Activated T-helper 17 cell treated with anti-CD3 and anti-CD28 coated beads, Interleukin-2, amount 50 U/mL, for 72 hours (primary cell): ENCODE measurements around the gene RAB3A. TPM values are rescaled to one million over a fixed set of nuclear protein-coding genes. Genes with fewer than 3 reads are reported as not detected.
A peak's percentile ranks its signal among the peaks of the same experiment; 100 is the strongest.
"Not testable (repeated sequence)": the region's sequence is repeated elsewhere in the genome, so short reads cannot be mapped to it uniquely, and the experiment has no call there.

Experiments
- ATAC-seq: fragments of 150-1000 bp; cut with Tn5 transposase; replicated peaks from 2 replicates; pipeline ENCODE4 v1.10.0; 2021; ENCODE audit warnings: mild to moderate bottlenecking, moderate library complexity
- H3K27ac Mint-ChIP-seq: one replicate; pipeline ENCODE4 v1.8.0; 2022; ENCODE audit warnings: mixed read lengths
- H3K27me3 Mint-ChIP-seq: one replicate; pipeline ENCODE4 v1.8.0; 2022; ENCODE audit warnings: mixed read lengths
- H3K36me3 Mint-ChIP-seq: one replicate; pipeline ENCODE4 v1.8.0; 2022; ENCODE audit warnings: low read depth, mild to moderate bottlenecking, mixed read lengths
- H3K4me1 Mint-ChIP-seq: one replicate; pipeline ENCODE4 v1.8.0; 2022; ENCODE audit warnings: mixed read lengths
- H3K4me3 Mint-ChIP-seq: one replicate; pipeline ENCODE4 v1.8.0; 2022; ENCODE audit warnings: mild to moderate bottlenecking, mixed read lengths
- H3K9me3 Mint-ChIP-seq: one replicate; pipeline ENCODE4 v1.8.0; 2022; ENCODE audit warnings: mixed read lengths
- total RNA-seq, 2 donors: library from RNA; stranded (reverse); gene quantifications; one replicate each; pipeline ENCODE4 v1.2.3, GENCODE V29; 2022

Gene RAB3A
- total RNA-seq, 2 donors from 2014 or later, result 7.2 to 9.5 TPM

GRCh38 chr19:18214779-18215433, 11.1 kb upstream of the RAB3A start:
- Mint-ChIP-seq H3K27ac (no peak overlapping the region), H3K4me1 (peaks cover 5% of the 10 kb centered on the region), H3K36me3 (no peaks in the 10 kb centered on the region), H3K9me3 (no peaks in the 10 kb centered on the region), H3K27me3 (peaks cover 4% of the 10 kb centered on the region), H3K4me3 (no peak overlapping the region)
- peak; percentile 66 for ATAC-seq

DNA sequence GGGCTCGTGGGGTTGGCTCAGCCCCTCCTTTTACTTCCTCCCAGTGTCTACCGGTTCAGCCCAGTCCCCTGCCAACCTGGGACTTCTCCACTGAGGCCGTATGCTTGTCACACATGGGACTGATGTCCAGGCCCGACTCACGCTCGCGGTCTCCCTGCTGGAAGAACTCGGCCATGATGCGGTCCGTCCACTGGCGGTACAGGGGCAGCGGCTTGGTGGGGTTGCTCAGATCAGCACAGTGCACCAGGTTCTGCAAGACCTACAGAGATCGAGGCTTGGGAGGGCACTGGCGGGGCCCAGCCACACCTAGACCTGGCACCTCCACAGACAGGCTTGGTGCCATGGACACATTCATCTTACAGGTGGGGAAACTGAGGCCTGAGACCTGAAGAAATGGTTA, 7.8 kb upstream of the RAB3A start:
- peaks cover 8% of the 10 kb centered on the region for H3K27me3 Mint-ChIP-seq
- H3K36me3 Mint-ChIP-seq, result no peaks in the 10 kb centered on the region
- no peak overlapping the region for H3K4me3 Mint-ChIP-seq
- peaks cover 5% of the 10 kb centered on the region for H3K4me1 Mint-ChIP-seq
- no peaks in the 10 kb centered on the region for H3K9me3 Mint-ChIP-seq
- H3K27ac Mint-ChIP-seq, result no peak overlapping the region
- no peak for ATAC-seq

DNA sequence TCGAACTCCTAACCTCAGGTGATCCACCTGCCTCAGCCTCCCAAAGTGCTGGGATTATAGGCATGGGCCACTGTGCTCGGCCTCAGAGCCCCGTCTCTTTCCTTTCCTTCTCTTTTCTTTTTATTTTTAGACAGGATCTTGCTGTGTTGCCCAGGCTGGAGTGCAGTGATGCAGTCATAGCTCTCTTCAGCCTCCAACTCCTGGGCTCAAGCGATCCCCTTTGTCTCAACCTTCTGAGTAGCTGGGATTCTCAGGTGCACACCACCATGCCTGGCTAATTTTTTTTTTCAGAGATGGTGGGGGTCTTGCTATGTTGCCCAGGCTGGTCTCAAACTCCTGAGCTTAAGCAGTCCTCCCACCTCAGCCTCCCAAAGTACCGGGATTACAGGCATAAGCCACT, 6.1 kb upstream of the RAB3A start:
- not testable (repeated sequence) for H3K4me3 Mint-ChIP-seq, H3K4me1 Mint-ChIP-seq, ATAC-seq, H3K27ac Mint-ChIP-seq, H3K27me3 Mint-ChIP-seq, H3K36me3 Mint-ChIP-seq, H3K9me3 Mint-ChIP-seq

DNA sequence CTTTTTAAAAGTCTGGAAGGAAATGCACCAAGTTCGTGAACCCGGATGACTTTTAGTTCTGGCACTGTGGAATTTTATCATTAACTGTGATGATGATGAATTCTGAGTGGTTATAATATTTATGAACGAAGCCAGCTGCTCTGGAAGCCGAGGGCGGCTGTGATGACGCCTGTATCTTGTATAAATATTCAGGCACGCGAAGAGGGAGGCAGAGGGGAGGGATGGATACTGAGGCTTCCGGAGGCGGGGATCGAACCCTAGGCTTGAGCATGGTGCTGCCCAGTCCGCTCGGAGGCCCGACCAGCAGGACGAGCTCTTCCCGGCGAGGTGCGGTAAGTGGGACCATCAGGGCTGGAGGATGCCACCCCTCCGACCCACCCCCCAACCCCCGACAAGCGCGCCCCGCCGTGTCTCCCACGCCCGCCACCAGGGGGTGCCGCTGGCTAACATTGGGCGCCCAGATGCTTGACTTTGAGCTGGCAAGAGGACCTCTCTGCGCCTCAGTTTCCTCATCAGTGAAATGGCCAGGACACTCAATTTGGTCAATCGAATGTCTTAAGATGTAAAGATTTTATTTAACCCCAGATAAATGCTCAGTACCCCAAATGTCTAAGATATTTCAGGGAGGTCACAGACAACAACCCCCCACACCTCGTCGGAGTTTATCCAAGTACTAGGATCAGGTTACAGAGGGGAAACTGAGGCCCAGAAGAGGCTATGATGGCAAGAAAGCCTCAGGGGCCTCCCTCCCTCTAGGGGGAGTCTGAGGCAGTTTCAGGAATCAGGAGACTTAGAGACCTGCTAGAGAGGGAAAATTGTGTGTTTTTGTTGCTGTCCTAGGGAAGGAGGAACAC, 4.5 kb upstream of the RAB3A start:
- no peak for ATAC-seq
- Mint-ChIP-seq H3K9me3 (no peaks in the 10 kb centered on the region), H3K4me3 (no peak overlapping the region), H3K4me1 (no peaks in the 10 kb centered on the region), H3K27me3 (peaks cover 8% of the 10 kb centered on the region), H3K27ac (no peak overlapping the region), H3K36me3 (peaks cover 9% of the 10 kb centered on the region)

GRCh38 chr19:18206018-18206417, 2.2 kb upstream of the RAB3A start:
- H3K27me3 Mint-ChIP-seq, result peaks cover 5% of the 10 kb centered on the region
- peaks cover 25% of the 10 kb centered on the region for H3K36me3 Mint-ChIP-seq
- H3K4me3 Mint-ChIP-seq, result peak overlapping the region; percentile 94
- no peak for ATAC-seq
- no peaks in the 10 kb centered on the region for H3K9me3 Mint-ChIP-seq
- no peaks in the 10 kb centered on the region for H3K4me1 Mint-ChIP-seq
- H3K27ac Mint-ChIP-seq, result no peak overlapping the region

- Mint-ChIP-seq H3K4me1 (no peaks in the 10 kb centered on the region), H3K27ac (peak overlapping the region; percentile 97), H3K4me3 (peak overlapping the region; percentile 94), H3K9me3 (no peaks in the 10 kb centered on the region), H3K27me3 (peaks cover 5% of the 10 kb centered on the region), H3K36me3 (peaks cover 27% of the 10 kb centered on the region)
- ATAC-seq, result no peak
Measured at GRCh38 chr19:18205200-18205892, 1.5 kb upstream of the RAB3A start.

DNA sequence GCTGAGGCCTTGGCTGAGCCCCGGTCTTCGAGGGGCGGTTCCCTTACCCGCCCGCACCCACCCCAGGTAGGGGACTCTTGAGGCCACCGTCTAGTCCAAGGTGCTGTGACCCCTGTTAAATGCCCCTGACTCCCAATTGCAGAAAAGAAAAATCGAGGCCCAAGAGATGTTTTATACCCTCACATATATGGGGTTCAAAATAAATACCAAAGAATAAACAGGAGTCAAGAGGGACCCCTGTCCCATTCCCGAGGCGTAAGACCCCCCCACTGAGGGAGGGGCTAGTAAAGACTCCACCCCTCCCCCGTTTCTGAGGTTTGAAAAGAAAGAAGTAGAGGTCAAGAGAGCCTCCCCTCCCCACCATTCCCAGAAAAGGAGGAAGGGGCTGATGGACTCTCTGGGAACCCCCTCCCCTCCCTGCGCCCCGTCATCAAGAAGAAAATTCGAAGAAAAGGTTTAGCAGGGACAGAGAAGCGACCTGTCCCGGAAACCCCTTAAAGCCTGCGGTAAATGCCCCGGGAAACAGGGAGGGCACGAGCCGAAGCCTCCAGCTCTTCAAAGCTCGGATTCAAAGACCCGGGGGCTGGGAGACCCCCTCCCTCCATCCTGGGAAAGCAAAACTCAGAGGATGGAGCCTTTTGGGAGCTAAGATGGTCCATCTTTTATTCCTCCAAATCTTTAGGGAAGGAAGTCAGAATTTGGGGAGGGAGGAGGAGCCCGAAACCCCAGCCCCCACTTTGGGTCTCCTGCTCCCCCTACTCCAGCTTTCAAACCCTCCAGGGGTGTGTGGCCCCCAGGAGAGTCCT, 755 bp upstream of the RAB3A start:
- H3K27ac Mint-ChIP-seq, result peak overlapping the region; percentile 97
- H3K4me1 Mint-ChIP-seq, result no peaks in the 10 kb centered on the region
- peaks cover 5% of the 10 kb centered on the region for H3K27me3 Mint-ChIP-seq
- H3K4me3 Mint-ChIP-seq, result peak overlapping the region; percentile 94
- ATAC-seq, result peak; percentile 17
- no peaks in the 10 kb centered on the region for H3K9me3 Mint-ChIP-seq
- peaks cover 35% of the 10 kb centered on the region for H3K36me3 Mint-ChIP-seq

GRCh38 chr19:18203408-18203862, 407 bp downstream of the RAB3A start:
- Mint-ChIP-seq H3K27me3 (peaks cover 1% of the 10 kb centered on the region), H3K4me1 (no peaks in the 10 kb centered on the region), H3K36me3 (peaks cover 46% of the 10 kb centered on the region), H3K9me3 (no peaks in the 10 kb centered on the region), H3K27ac (no peak overlapping the region), H3K4me3 (peak overlapping the region; percentile 94)
- peak; percentile 3 for ATAC-seq

DNA sequence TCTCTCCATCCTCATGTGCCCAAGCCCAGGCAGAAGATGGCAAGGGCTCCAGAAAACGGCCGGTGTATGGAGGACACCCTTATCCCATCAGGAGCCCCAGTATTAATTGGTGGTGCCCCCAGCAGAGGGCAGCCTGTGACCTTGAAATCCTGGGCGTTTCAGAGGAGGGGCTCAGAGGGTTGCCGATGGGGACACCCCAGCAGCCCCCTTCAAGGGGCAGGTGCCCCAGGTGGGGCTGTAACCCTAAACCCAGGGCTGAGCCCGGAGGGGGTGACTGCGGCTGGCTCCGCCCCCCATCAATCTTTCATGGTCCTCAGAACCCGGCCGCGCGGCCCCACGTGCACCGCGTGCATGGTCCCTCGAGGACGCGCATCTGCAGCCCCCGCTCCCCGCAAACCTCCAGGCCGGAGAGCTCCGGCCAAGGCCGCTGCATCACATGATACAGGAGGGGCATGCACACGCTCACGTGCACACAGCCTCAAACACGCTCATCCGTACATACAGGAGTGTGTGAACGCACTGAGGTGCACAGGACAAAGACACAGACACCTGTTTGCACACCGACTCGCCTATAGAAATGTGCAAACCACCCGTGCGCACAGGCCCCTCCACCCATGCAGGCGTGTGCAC, 949 bp downstream of the RAB3A start:
- Mint-ChIP-seq H3K4me1 (no peaks in the 10 kb centered on the region), H3K27me3 (no peaks in the 10 kb centered on the region), H3K4me3 (peak overlapping the region; percentile 94), H3K27ac (no peak overlapping the region), H3K9me3 (no peaks in the 10 kb centered on the region), H3K36me3 (peaks cover 52% of the 10 kb centered on the region)
- no peak for ATAC-seq

DNA sequence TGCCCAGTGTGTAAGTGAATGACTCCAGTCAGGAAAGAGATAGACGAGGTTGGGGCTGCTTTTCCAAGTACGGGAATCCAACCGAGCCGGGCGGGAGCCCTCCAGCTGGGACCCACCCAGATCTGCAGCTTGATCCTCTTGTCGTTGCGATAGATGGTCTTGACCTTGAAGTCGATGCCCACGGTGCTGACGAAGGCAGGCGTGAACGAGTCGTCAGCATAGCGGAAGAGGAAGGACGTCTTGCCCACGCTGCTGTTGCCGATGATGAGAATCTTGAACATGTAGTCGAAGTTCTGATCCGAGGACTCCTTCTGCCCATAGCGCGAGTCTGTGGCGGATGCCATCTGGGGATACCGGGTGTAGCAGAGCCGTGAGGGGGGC, 1.5 kb downstream of the RAB3A start:
- H3K4me1 Mint-ChIP-seq, result no peaks in the 10 kb centered on the region
- no peak for ATAC-seq
- no peak overlapping the region for H3K27ac Mint-ChIP-seq
- peak overlapping the region; percentile 94 for H3K4me3 Mint-ChIP-seq
- H3K9me3 Mint-ChIP-seq, result no peaks in the 10 kb centered on the region
- H3K36me3 Mint-ChIP-seq, result peaks cover 53% of the 10 kb centered on the region
- H3K27me3 Mint-ChIP-seq, result no peaks in the 10 kb centered on the region

DNA sequence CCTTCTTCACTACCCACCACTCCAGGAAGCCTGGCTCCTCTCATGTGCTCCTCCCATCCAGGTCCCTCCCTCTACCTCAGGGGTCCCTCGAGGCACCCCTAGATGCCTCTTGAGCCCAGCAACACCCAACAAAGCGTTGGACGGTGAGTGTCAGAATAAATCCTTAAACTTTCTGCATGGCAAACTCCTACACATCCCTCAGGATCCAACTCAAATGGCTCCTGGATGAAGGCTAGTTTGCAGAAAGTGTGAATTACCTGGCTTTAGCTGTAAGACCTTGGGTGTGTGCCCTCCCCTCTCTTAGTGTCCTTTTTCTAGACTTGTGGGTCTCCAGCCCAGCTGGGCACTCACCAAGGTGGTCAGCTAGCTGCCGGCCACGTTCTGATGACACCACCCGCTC, 5.5 kb downstream of the RAB3A start:
- H3K9me3 Mint-ChIP-seq, result no peaks in the 10 kb centered on the region
- H3K36me3 Mint-ChIP-seq, result peaks cover 49% of the 10 kb centered on the region
- H3K27ac Mint-ChIP-seq, result no peak overlapping the region
- no peaks in the 10 kb centered on the region for H3K27me3 Mint-ChIP-seq
- peaks cover 8% of the 10 kb centered on the region for H3K4me1 Mint-ChIP-seq
- H3K4me3 Mint-ChIP-seq, result no peak overlapping the region
- no peak for ATAC-seq

DNA sequence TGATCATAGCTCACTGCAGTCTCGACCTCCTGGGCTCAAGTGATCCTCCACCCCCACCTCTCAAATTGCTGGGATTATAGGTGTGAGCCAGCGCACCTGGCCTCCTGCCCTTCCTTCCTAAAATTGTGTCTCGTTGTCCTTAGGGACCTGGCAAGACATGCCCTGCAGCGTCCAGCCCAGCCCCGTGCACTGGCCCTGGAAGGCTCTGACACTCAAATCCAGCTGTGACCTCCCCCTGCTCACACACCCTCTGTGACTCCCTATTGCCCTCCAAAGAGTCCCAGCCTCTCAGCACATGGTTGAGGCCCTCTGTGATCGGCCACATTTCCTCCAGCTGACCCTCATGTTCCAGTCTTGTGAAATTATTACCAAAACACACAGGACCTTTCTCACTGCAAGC, 5.9 kb downstream of the RAB3A start:
- H3K36me3 Mint-ChIP-seq, result peaks cover 51% of the 10 kb centered on the region
- no peaks in the 10 kb centered on the region for H3K27me3 Mint-ChIP-seq
- H3K9me3 Mint-ChIP-seq, result no peaks in the 10 kb centered on the region
- no peak overlapping the region for H3K27ac Mint-ChIP-seq
- no peak overlapping the region for H3K4me3 Mint-ChIP-seq
- ATAC-seq, result no peak
- H3K4me1 Mint-ChIP-seq, result peaks cover 8% of the 10 kb centered on the region

DNA sequence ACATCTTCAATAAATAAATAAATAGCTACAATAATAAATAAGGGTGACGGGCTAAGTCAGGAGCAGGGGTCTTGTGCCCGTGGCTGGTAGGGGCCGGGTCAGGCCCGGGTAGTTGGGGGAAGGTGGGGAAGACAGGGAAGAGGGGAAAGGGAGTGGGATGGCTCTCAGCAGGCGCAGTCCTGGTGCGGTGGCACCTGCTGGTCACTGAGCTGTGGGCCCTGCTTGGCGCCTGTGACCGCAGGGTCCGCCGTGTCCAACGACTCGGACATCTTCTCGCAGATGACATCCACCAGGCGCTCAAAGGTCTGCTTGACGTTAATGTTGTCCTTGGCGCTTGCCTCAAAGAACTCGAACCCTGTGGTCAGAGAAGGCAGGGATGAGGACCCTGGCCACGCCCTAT, 6.5 kb downstream of the RAB3A start:
- H3K36me3 Mint-ChIP-seq, result peaks cover 50% of the 10 kb centered on the region
- no peaks in the 10 kb centered on the region for H3K9me3 Mint-ChIP-seq
- H3K27ac Mint-ChIP-seq, result no peak overlapping the region
- no peak for ATAC-seq
- H3K4me3 Mint-ChIP-seq, result no peak overlapping the region
- no peaks in the 10 kb centered on the region for H3K27me3 Mint-ChIP-seq
- H3K4me1 Mint-ChIP-seq, result peaks cover 8% of the 10 kb centered on the region

GRCh38 chr19:18196511-18196845, 7.4 kb downstream of the RAB3A start:
- H3K9me3 Mint-ChIP-seq, result no peaks in the 10 kb centered on the region
- H3K36me3 Mint-ChIP-seq, result peaks cover 42% of the 10 kb centered on the region
- H3K4me3 Mint-ChIP-seq, result no peak overlapping the region
- H3K27me3 Mint-ChIP-seq, result no peaks in the 10 kb centered on the region
- ATAC-seq, result no peak
- peaks cover 8% of the 10 kb centered on the region for H3K4me1 Mint-ChIP-seq
- H3K27ac Mint-ChIP-seq, result no peak overlapping the region
